ENCODE measurements around the gene ABHD1. TPM values are rescaled to one million over a fixed set of nuclear protein-coding genes. Genes with fewer than 3 reads are reported as not detected.

Gene ABHD1
- total RNA-seq, 1 experiment from 2014 or later, result 0.18 TPM

DNA sequence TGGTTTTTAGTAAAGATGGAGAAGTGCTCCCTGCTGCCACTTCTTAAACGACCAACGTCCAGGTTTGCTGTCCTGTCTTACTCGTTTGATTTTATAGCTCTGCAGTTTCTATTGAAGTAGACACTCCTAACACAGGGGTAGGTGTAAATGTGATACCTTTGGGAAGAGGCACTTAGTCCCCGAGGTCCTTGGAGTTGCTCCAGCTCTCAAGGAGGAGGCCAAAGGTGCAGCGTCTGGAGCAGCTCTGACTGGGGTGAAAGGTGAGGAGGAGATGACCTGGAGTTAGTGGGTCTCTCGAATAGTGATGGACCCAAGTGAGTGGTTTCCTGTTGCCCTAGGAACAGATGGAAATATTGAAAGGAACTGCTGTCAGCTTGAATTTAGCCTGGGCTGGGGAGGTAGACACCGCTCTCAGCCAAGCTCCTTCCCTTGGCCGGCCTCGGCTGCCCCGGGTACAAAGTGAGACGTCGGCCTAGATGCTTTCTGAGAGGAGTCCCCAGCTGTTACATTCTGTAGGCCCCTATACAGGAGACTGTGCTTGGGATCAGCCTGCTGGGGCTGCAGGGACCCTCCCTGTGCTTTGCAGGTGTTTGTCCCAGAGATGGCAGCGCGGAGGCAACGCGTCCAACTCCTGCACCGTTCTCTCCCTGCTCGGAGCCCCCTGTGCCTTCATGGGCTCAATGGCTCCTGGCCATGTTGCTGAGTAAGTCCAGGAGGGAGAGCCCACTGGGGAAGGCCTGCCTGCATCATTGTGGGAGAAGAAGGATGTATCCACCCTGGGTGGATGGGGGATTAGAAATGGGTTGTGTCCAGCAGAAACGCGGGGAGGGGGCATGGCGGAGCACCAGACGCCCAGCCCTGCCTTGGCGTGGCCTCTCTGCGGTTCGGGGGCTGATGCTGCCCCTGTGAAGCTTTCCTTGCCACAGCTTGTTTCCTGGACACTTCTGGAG, 31.6 kb upstream of the ABHD1 start:
- no peaks in the 10 kb centered on the region for H3K36me3 Mint-ChIP-seq (ENCODE audit: insufficient read depth, unreplicated experiment)
- CTCF ChIA-PET, result interaction anchor here (0.6 kb wide), 1 partner anchor 140 kb away, joined by 3 read pairs; no protein-coding TSS in a partner anchor
- BruUV-seq (replicated peaks), result no TSS peak
- no peak overlapping the region for H3K4me3 ChIP-seq (ENCODE audit: low read depth, low read length)
- POLR2A ChIA-PET, result no interaction called here
- H3K9me3 Mint-ChIP-seq (ENCODE audit: unreplicated experiment), result no peaks in the 10 kb centered on the region
- peaks cover 30% of the 10 kb centered on the region for H3K4me1 ChIP-seq
- no peaks in the 10 kb centered on the region for H3K27me3 Mint-ChIP-seq (ENCODE audit: insufficient read depth, unreplicated experiment)
- no peaks in the 10 kb centered on the region for H3K9me3 ChIP-seq
- intact Hi-C loops (cut with micrococcal nuclease; ENCODE audit: unreplicated experiment), result loop anchor here (10.0 kb wide), 1 partner anchor 193 kb away; the partner anchor contains the start of gene TRIM54
- no peaks in the 10 kb centered on the region for H3K36me3 ChIP-seq (ENCODE audit: control insufficient read depth, insufficient read depth, low read length)
- no peaks in the 10 kb centered on the region for H3K27me3 ChIP-seq (replicated peaks; ENCODE audit: control insufficient read depth, insufficient read depth, low read length)
- peaks cover 16% of the 10 kb centered on the region for H3K4me1 Mint-ChIP-seq (ENCODE audit: low read depth, unreplicated experiment)
- H3K27ac Mint-ChIP-seq (ENCODE audit: unreplicated experiment), result no peak overlapping the region
- TF ChIP-seq, protein P1, sequence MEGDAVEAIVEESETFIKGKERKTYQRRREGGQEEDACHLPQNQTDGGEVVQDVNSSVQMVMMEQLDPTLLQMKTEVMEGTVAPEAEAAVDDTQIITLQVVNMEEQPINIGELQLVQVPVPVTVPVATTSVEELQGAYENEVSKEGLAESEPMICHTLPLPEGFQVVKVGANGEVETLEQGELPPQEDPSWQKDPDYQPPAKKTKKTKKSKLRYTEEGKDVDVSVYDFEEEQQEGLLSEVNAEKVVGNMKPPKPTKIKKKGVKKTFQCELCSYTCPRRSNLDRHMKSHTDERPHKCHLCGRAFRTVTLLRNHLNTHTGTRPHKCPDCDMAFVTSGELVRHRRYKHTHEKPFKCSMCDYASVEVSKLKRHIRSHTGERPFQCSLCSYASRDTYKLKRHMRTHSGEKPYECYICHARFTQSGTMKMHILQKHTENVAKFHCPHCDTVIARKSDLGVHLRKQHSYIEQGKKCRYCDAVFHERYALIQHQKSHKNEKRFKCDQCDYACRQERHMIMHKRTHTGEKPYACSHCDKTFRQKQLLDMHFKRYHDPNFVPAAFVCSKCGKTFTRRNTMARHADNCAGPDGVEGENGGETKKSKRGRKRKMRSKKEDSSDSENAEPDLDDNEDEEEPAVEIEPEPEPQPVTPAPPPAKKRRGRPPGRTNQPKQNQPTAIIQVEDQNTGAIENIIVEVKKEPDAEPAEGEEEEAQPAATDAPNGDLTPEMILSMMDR (IDR thresholded peaks at IDR 0.05; ENCODE audit: insufficient read depth in 1 of 2, low read depth in 1 of 2, low read length in 1 of 2, severe bottlenecking in 1 of 2, unreplicated experiment in 1 of 2), result no peak
- no peak overlapping the region for H3K4me3 Mint-ChIP-seq (ENCODE audit: unreplicated experiment)
- DNase-seq, result no peak

DNA sequence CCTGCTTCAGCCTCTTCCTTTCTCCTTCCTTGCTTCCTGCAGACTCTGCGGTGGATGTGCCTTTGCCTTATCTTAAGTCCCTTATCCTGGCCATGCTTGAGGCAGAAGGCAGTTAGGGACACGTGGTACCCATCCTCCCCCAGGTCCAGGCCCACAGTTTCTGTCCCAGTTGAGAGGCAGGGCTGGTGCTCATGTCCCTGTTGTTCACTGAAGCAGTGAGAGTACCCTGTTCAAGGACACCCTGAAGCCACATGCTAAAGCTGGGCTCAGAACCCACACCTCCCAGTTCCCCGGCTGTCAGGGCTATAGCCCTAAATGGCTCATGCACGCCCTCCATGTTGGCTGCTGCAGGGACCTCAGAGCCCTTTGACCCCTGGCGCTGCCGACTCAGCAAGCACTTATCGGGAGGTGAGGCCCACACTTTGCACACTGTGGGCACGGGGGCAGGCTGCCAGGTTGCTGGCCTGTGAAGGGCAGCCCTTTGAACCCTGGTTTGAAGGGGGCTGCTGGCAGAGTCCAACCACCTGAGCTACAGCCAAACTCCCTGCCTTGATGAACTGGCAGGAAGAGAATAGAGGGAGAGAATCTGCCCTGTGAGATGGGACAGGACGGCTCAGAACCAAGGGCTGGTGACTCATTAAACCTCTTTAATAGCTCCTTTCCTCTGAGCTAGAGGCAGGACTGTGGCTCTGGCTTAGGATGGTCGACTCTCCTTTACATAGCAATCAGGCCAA, 30.8 kb upstream of the ABHD1 start:
- TF ChIP-seq, protein P1 (IDR thresholded peaks at IDR 0.05; ENCODE audit: insufficient read depth in 1 of 2, low read depth in 1 of 2, low read length in 1 of 2, severe bottlenecking in 1 of 2, unreplicated experiment in 1 of 2), result no peak
- H3K4me3 Mint-ChIP-seq (ENCODE audit: unreplicated experiment), result no peak overlapping the region
- no peaks in the 10 kb centered on the region for H3K36me3 Mint-ChIP-seq (ENCODE audit: insufficient read depth, unreplicated experiment)
- POLR2A ChIA-PET, result no interaction called here
- intact Hi-C loops (cut with micrococcal nuclease; ENCODE audit: unreplicated experiment), result loop anchor here (10.0 kb wide), 1 partner anchor 192 kb away; the partner anchor contains the start of gene TRIM54
- H3K27ac Mint-ChIP-seq (ENCODE audit: unreplicated experiment), result no peak overlapping the region
- no peaks in the 10 kb centered on the region for H3K27me3 ChIP-seq (replicated peaks; ENCODE audit: control insufficient read depth, insufficient read depth, low read length)
- CTCF ChIA-PET, result interaction anchor here (1.6 kb wide), 1 partner anchor 99 kb away, joined by 6 read pairs; no protein-coding TSS in a partner anchor
- no peaks in the 10 kb centered on the region for H3K36me3 ChIP-seq (ENCODE audit: control insufficient read depth, insufficient read depth, low read length)
- DNase-seq, result no peak
- no peaks in the 10 kb centered on the region for H3K9me3 Mint-ChIP-seq (ENCODE audit: unreplicated experiment)
- BruUV-seq (replicated peaks), result no TSS peak
- no peak overlapping the region for H3K4me3 ChIP-seq (ENCODE audit: low read depth, low read length)
- H3K4me1 Mint-ChIP-seq (ENCODE audit: low read depth, unreplicated experiment), result peaks cover 11% of the 10 kb centered on the region
- H3K27me3 Mint-ChIP-seq (ENCODE audit: insufficient read depth, unreplicated experiment), result no peaks in the 10 kb centered on the region
- H3K4me1 ChIP-seq, result peaks cover 30% of the 10 kb centered on the region
- no peaks in the 10 kb centered on the region for H3K9me3 ChIP-seq

Measured in Caco-2 (cell line).